K562 (cell line): ENCODE measurements around the gene SMIM8. TPM values are rescaled to one million over a fixed set of nuclear protein-coding genes. Genes with fewer than 3 reads are reported as not detected.

Experiments
- ASH1L ChIP-seq: fragments of 450-650 bp; IDR thresholded peaks from 2 replicates; pipeline ENCODE4 v1.6.1; 2018; ENCODE audit warnings: borderline replicate concordance, mild to moderate bottlenecking, low read depth; ENCODE audit not compliant: partially characterized antibody
- EHMT2 ChIP-seq: fragments of 450-650 bp; IDR thresholded peaks from 2 replicates; pipeline ENCODE4 v1.6.1; 2018; ENCODE audit warnings: antibody characterized with exemption
- GTF2E2 ChIP-seq: fragments of 200-800 bp; sonication (Bioruptor generic); IDR thresholded peaks from 2 replicates; pipeline ENCODE4 v1.6.1; 2016; ENCODE audit warnings: missing genetic modification characterization, missing compliant biosample characterization
- HDAC3 ChIP-seq: fragments of 450-650 bp; IDR thresholded peaks from 2 replicates; pipeline ENCODE4 v1.6.1; 2018; ENCODE audit warnings: borderline replicate concordance, mild to moderate bottlenecking, moderate library complexity; ENCODE audit not compliant: partially characterized antibody
- HDAC6 ChIP-seq: IDR thresholded peaks from 2 replicates; pipeline ENCODE4 v1.6.1; 2012; ENCODE audit warnings: low read depth, mild to moderate bottlenecking, control low read depth, inconsistent platforms, low read length, moderate library complexity
- MAFK ChIP-seq: IDR thresholded peaks from 2 replicates; pipeline ENCODE4 v1.6.1; 2011; ENCODE audit warnings: low read length, improper control_type of control experiment
- NFE2 ChIP-seq: IDR thresholded peaks from 2 replicates; pipeline ENCODE4 v1.6.1; 2014; ENCODE audit warnings: antibody characterized with exemption, low read depth
- RB1 ChIP-seq: fragments of 450-650 bp; IDR thresholded peaks from 2 replicates; pipeline ENCODE4 v1.6.1; 2017; ENCODE audit warnings: low read depth, mild to moderate bottlenecking
- RBM25 ChIP-seq: fragments of 200-400 bp; formaldehyde crosslinking; IDR thresholded peaks from 2 replicates; pipeline ENCODE4 v1.6.1; 2018; ENCODE audit warnings: low read length, low read depth, moderate library complexity; ENCODE audit not compliant: severe bottlenecking
- TCF7L2 ChIP-seq: fragments of 150-350 bp; IDR thresholded peaks from 2 replicates; pipeline ENCODE4 v1.6.1; 2016; ENCODE audit warnings: low read depth, mild to moderate bottlenecking, low read length, moderate library complexity
- TCFL5 ChIP-seq: fragments of 250-450 bp; sonication (Bioruptor Pico); conservative IDR thresholded peaks from 2 replicates; pipeline ENCODE4 v1.6.1; 2021; ENCODE audit warnings: mild to moderate bottlenecking, moderate library complexity, matching md5 sums
- ZNF282 ChIP-seq: sonication (generic); formaldehyde crosslinking; IDR thresholded peaks from 2 replicates; pipeline ENCODE4 v1.8.1; 2023; ENCODE audit warnings: missing genetic modification reagents
- polyA plus RNA-seq, 8 experiments: library from polyadenylated mRNA; depleted of rRNA in 4 of 8; stranded (reverse) in 5 of 8; unstranded in 3 of 8; fragments of >200 nt; fragmentation: Nextera tagmentation in 2 of 8; fragmentation: Illumina TruSeq in 1 of 8; extraction: Ambion mirVana in 2 of 8; extraction: Trizol in 1 of 8; gene quantifications; 2 replicates each; pipeline versions ENCODE4 v1.2.1 to v1.2.3, GENCODE V29; 2011 to 2014; ENCODE audit warnings: inconsistent platforms in 1 of 8, missing spikeins in 1 of 8
- total RNA-seq, 7 experiments: library from RNA; depleted of rRNA in 6 of 7; stranded (reverse); fragments of >200 nt in 6 of 7; fragmentation: Illumina TruSeq in 2 of 7; extraction: Trizol in 2 of 7; gene quantifications; 2 replicates each; pipeline versions ENCODE4 v1.2.1 to v1.2.3, GENCODE V29; 2011 to 2021; ENCODE audit warnings: low replicate concordance in 1 of 7
- TF ChIP-seq, protein P1 (sequence below): fragments of 200-600 bp; sonication (generic); IDR thresholded peaks from one replicate; pipeline ENCODE4 v1.6.1; 2012; ENCODE audit warnings: mild to moderate bottlenecking, low read depth, low read length, inconsistent platforms
- TF ChIP-seq, protein P2 (sequence below): fragments of 250-450 bp; sonication (Bioruptor Pico); IDR thresholded peaks from 2 replicates; pipeline ENCODE4 v1.4.0; 2020; ENCODE audit warnings: mild to moderate bottlenecking
- TF ChIP-seq, protein P3 (sequence below): fragments of 450-650 bp; IDR thresholded peaks from 2 replicates; pipeline ENCODE4 v1.6.1; 2017; ENCODE audit warnings: antibody characterized with exemption

SMIM8 gene
- total and polyA plus RNA-seq, 9 of the 15 experiments (the other 6 are each of a cell fraction or from before 2014, with no cell fraction given), result 8.3 to 53.7 (median 15.1) TPM

DNA sequence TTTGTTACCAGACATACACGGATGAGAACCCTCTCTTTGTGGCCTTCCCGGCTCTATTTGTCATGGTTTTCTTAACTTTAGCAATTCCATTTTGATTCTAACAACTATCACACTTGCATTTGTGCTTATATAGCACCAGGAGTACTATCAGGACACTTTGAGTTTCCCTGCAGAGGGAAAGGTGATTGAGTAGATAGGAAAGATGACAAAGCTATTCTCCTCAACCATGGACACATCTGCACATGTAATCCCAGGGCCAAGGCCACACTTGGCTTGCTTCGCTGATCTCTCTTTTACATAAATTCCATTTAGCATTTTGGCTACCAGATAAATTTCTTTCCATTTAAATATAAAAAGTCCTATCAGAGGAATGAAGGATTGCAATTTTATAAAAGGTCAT lies 62.1 kb downstream of the SMIM8 start (continued):
- TF ChIP-seq HDAC6 (no peak), RBM25 (no peak), TCF7L2 (no peak), HDAC3 (no peak), ZNF282 (CRISPR knock-in tag) (no peak), EHMT2 (0 out of 2 replicates have a peak, but pooled peaks have one; percentile 50), RB1 (no peak), GTF2E2 (tag) (no peak), TCFL5 (no peak), NFE2 (peak; percentile 89), MAFK (peak; percentile 56), ASH1L (no peak)
- TF ChIP-seq, protein P1, sequence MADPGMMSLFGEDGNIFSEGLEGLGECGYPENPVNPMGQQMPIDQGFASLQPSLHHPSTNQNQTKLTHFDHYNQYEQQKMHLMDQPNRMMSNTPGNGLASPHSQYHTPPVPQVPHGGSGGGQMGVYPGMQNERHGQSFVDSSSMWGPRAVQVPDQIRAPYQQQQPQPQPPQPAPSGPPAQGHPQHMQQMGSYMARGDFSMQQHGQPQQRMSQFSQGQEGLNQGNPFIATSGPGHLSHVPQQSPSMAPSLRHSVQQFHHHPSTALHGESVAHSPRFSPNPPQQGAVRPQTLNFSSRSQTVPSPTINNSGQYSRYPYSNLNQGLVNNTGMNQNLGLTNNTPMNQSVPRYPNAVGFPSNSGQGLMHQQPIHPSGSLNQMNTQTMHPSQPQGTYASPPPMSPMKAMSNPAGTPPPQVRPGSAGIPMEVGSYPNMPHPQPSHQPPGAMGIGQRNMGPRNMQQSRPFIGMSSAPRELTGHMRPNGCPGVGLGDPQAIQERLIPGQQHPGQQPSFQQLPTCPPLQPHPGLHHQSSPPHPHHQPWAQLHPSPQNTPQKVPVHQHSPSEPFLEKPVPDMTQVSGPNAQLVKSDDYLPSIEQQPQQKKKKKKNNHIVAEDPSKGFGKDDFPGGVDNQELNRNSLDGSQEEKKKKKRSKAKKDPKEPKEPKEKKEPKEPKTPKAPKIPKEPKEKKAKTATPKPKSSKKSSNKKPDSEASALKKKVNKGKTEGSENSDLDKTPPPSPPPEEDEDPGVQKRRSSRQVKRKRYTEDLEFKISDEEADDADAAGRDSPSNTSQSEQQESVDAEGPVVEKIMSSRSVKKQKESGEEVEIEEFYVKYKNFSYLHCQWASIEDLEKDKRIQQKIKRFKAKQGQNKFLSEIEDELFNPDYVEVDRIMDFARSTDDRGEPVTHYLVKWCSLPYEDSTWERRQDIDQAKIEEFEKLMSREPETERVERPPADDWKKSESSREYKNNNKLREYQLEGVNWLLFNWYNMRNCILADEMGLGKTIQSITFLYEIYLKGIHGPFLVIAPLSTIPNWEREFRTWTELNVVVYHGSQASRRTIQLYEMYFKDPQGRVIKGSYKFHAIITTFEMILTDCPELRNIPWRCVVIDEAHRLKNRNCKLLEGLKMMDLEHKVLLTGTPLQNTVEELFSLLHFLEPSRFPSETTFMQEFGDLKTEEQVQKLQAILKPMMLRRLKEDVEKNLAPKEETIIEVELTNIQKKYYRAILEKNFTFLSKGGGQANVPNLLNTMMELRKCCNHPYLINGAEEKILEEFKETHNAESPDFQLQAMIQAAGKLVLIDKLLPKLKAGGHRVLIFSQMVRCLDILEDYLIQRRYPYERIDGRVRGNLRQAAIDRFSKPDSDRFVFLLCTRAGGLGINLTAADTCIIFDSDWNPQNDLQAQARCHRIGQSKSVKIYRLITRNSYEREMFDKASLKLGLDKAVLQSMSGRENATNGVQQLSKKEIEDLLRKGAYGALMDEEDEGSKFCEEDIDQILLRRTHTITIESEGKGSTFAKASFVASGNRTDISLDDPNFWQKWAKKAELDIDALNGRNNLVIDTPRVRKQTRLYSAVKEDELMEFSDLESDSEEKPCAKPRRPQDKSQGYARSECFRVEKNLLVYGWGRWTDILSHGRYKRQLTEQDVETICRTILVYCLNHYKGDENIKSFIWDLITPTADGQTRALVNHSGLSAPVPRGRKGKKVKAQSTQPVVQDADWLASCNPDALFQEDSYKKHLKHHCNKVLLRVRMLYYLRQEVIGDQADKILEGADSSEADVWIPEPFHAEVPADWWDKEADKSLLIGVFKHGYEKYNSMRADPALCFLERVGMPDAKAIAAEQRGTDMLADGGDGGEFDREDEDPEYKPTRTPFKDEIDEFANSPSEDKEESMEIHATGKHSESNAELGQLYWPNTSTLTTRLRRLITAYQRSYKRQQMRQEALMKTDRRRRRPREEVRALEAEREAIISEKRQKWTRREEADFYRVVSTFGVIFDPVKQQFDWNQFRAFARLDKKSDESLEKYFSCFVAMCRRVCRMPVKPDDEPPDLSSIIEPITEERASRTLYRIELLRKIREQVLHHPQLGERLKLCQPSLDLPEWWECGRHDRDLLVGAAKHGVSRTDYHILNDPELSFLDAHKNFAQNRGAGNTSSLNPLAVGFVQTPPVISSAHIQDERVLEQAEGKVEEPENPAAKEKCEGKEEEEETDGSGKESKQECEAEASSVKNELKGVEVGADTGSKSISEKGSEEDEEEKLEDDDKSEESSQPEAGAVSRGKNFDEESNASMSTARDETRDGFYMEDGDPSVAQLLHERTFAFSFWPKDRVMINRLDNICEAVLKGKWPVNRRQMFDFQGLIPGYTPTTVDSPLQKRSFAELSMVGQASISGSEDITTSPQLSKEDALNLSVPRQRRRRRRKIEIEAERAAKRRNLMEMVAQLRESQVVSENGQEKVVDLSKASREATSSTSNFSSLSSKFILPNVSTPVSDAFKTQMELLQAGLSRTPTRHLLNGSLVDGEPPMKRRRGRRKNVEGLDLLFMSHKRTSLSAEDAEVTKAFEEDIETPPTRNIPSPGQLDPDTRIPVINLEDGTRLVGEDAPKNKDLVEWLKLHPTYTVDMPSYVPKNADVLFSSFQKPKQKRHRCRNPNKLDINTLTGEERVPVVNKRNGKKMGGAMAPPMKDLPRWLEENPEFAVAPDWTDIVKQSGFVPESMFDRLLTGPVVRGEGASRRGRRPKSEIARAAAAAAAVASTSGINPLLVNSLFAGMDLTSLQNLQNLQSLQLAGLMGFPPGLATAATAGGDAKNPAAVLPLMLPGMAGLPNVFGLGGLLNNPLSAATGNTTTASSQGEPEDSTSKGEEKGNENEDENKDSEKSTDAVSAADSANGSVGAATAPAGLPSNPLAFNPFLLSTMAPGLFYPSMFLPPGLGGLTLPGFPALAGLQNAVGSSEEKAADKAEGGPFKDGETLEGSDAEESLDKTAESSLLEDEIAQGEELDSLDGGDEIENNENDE, result no peak
- TF ChIP-seq, protein P2, sequence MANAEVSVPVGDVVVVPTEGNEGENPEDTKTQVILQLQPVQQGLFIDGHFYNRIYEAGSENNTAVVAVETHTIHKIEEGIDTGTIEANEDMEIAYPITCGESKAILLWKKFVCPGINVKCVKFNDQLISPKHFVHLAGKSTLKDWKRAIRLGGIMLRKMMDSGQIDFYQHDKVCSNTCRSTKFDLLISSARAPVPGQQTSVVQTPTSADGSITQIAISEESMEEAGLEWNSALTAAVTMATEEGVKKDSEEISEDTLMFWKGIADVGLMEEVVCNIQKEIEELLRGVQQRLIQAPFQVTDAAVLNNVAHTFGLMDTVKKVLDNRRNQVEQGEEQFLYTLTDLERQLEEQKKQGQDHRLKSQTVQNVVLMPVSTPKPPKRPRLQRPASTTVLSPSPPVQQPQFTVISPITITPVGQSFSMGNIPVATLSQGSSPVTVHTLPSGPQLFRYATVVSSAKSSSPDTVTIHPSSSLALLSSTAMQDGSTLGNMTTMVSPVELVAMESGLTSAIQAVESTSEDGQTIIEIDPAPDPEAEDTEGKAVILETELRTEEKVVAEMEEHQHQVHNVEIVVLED, result no peak
- TF ChIP-seq, protein P3, sequence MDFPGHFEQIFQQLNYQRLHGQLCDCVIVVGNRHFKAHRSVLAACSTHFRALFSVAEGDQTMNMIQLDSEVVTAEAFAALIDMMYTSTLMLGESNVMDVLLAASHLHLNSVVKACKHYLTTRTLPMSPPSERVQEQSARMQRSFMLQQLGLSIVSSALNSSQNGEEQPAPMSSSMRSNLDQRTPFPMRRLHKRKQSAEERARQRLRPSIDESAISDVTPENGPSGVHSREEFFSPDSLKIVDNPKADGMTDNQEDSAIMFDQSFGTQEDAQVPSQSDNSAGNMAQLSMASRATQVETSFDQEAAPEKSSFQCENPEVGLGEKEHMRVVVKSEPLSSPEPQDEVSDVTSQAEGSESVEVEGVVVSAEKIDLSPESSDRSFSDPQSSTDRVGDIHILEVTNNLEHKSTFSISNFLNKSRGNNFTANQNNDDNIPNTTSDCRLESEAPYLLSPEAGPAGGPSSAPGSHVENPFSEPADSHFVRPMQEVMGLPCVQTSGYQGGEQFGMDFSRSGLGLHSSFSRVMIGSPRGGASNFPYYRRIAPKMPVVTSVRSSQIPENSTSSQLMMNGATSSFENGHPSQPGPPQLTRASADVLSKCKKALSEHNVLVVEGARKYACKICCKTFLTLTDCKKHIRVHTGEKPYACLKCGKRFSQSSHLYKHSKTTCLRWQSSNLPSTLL, result no peak
